ENCODE measurements around the gene SMOC2. TPM values are rescaled to one million over a fixed set of nuclear protein-coding genes. Genes with fewer than 3 reads are reported as not detected.
"Not testable (repeated sequence)": the region's sequence is repeated elsewhere in the genome, so short reads cannot be mapped to it uniquely, and the experiment has no call there.

Gene SMOC2
- polyA plus RNA-seq, 1 experiment: not detected

DNA sequence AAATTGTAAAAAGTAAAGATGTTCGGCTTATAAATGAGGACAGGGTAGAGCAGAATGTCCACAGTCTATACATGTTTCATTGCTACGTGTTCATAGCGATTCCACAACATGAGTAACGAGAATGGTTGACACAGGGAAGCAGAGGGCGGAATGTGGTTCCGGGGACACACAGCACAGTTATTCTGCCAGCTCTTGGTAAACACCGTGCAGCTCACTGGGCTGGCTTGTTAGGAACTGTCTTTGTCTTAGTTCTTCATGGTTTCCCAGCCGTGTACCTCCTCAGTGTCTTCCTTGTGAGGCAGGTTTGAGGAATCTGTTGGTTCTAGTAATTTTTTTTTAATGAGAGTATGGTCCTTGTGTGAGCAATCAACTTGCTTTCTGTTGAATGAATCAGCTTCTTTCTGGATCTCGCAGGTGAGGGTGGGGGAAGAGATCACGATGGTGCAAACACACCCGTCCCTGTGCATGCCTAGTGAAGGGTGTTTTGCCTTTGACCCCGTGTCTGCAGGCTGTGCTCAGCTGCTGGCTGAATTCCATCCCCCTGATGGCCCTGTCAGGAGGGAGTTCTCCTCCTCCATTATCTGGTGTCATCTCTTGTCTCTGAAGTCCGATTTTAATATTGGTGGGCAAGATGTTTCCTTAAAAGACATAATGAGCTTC, 168.2 kb downstream of the SMOC2 start:
- no peak for DNase-seq (ENCODE audit: low read depth, low spot score)
- TF ChIP-seq, protein P1, sequence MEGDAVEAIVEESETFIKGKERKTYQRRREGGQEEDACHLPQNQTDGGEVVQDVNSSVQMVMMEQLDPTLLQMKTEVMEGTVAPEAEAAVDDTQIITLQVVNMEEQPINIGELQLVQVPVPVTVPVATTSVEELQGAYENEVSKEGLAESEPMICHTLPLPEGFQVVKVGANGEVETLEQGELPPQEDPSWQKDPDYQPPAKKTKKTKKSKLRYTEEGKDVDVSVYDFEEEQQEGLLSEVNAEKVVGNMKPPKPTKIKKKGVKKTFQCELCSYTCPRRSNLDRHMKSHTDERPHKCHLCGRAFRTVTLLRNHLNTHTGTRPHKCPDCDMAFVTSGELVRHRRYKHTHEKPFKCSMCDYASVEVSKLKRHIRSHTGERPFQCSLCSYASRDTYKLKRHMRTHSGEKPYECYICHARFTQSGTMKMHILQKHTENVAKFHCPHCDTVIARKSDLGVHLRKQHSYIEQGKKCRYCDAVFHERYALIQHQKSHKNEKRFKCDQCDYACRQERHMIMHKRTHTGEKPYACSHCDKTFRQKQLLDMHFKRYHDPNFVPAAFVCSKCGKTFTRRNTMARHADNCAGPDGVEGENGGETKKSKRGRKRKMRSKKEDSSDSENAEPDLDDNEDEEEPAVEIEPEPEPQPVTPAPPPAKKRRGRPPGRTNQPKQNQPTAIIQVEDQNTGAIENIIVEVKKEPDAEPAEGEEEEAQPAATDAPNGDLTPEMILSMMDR (IDR thresholded peaks at IDR 0.05; ENCODE audit: low read depth, low read length): no peak
- ChIA-PET POLR2A (no interaction called here), CTCF (no interaction called here)
- H3K4me3 ChIP-seq (ENCODE audit: low read depth, low read length): no peak overlapping the region
- peaks cover 73% of the 10 kb centered on the region for H3K9me3 ChIP-seq (ENCODE audit: control insufficient read depth, insufficient read depth, low read length)
- no peaks in the 10 kb centered on the region for H3K27me3 ChIP-seq (ENCODE audit: control insufficient read depth, insufficient read depth, low read length)
- H3K27ac ChIP-seq (ENCODE audit: low read depth, low read length): no peak overlapping the region

DNA sequence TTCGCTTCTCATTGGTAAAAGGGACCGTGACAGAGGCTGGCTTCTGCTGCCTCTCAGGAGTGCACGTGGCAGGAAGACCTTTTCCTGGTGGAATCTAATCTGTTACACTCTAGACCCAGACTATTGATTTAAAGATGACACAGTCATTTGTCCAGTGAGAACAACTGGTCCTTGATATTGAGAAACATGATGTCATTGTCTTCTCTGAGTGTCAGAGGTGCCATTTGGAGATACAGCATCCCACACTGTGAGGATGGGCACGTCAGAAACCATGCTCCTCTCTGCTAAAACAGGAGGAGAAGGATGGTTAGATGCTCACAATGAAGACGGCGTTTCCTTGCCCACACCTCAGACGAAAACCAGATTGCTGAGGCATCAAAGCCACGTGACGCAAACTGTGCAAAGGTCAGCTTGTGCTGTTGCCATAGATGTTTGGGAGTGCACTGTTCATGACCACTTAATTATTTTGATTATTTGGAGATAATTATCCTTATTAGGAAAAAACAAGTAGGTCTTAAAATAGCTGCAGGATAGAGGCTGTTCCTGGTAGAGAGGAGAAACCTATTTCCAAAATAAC, 169.0 kb downstream of the SMOC2 start:
- CTCF ChIA-PET: no interaction called here
- H3K9me3 ChIP-seq (ENCODE audit: control insufficient read depth, insufficient read depth, low read length): peaks cover 72% of the 10 kb centered on the region

DNA sequence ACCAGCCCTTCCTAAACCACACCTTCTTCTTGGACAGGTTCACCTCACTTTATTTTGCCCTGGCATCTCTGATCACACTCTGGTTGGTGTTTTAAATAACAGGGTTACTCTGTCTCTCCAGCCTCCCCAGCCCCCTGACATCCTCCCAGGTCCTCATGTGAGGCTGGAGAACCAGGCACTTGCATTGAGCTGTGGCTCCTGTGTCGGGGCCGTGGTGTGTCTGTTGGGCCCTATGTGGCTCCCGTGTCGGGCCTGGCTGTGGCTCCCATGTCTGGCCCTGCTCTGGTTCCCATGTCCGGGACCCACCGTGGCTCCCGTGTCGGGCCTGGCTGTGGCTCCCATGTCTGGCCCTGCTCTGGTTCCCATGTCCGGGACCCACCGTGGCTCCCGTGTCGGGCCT, 170.0 kb downstream of the SMOC2 start:
- H3K27ac ChIP-seq (ENCODE audit: low read depth, low read length); H3K27me3 ChIP-seq (ENCODE audit: control insufficient read depth, insufficient read depth, low read length); POLR2A ChIA-PET; H3K4me3 ChIP-seq (ENCODE audit: low read depth, low read length); CTCF ChIA-PET; DNase-seq (ENCODE audit: low read depth, low spot score): not testable (repeated sequence)
- H3K9me3 ChIP-seq (ENCODE audit: control insufficient read depth, insufficient read depth, low read length): peaks cover 73% of the 10 kb centered on the region

More for the DNA sequence above, 169.0 kb downstream of the SMOC2 start:
- TF ChIP-seq, protein P1 (IDR thresholded peaks at IDR 0.05; ENCODE audit: low read depth, low read length): no peak
- Histone ChIP-seq H3K27me3 (ENCODE audit: control insufficient read depth, insufficient read depth, low read length) (no peaks in the 10 kb centered on the region), H3K27ac (ENCODE audit: low read depth, low read length) (no peak overlapping the region), H3K4me3 (ENCODE audit: low read depth, low read length) (no peak overlapping the region)
- POLR2A ChIA-PET: no interaction called here
- no peak for DNase-seq (ENCODE audit: low read depth, low spot score)

DNA sequence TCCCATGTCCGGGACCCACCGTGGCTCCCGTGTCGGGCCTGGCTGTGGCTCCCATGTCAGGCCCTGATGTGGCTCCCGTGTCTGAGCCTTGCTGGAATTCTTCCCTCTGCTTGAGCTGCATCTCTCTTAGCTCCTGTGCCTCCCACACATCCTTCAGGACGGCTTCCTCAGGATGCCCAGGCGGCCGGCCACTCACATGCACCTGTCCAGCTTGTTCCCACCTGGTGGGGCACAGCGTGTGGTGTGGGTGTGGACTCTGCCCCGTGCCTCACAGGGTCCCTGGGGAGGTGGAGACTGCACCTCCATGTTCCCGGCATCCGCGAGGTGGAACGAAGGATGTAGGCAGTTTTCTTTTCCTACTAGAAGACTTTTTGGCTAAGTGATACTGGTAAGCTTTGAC, 170.7 kb downstream of the SMOC2 start:
- H3K27me3 ChIP-seq (ENCODE audit: control insufficient read depth, insufficient read depth, low read length): no peaks in the 10 kb centered on the region
- peaks cover 72% of the 10 kb centered on the region for H3K9me3 ChIP-seq (ENCODE audit: control insufficient read depth, insufficient read depth, low read length)
- ChIA-PET POLR2A (no interaction called here), CTCF (no interaction called here)
- TF ChIP-seq, protein P1 (IDR thresholded peaks at IDR 0.05; ENCODE audit: low read depth, low read length): no peak
- no peak for DNase-seq (ENCODE audit: low read depth, low spot score)
- H3K27ac ChIP-seq (ENCODE audit: low read depth, low read length): no peak overlapping the region
- H3K4me3 ChIP-seq (ENCODE audit: low read depth, low read length): no peak overlapping the region

DNA sequence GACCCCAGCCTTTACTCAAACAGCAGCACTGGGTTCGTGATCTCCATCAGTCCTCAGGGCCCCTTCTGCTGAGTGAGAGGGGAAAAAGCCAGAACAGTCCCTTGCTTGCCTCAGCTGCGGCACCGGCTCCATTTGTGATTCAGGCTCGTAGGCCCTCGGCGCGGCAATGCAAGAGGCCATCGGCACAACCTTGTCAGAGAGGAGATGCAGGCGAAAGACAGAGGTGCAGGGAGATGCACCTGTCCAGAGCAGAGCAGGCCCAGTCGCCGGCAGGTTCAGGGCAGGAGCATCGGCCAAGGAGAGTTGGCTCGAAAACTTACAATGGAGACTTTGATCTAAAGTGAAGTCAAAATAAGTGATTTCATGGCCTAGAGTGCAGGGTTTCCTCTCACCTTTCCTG, 171.6 kb downstream of the SMOC2 start:
- ChIA-PET POLR2A (no interaction called here), CTCF (no interaction called here)
- Histone ChIP-seq H3K27ac (ENCODE audit: low read depth, low read length) (no peak overlapping the region), H3K27me3 (ENCODE audit: control insufficient read depth, insufficient read depth, low read length) (no peaks in the 10 kb centered on the region), H3K9me3 (ENCODE audit: control insufficient read depth, insufficient read depth, low read length) (peaks cover 70% of the 10 kb centered on the region), H3K4me3 (ENCODE audit: low read depth, low read length) (no peak overlapping the region)
- no peak for DNase-seq (ENCODE audit: low read depth, low spot score)
- TF ChIP-seq, protein P1 (IDR thresholded peaks at IDR 0.05; ENCODE audit: low read depth, low read length): no peak
